H1 (cell line): ENCODE measurements around the gene MOG. TPM values are rescaled to one million over a fixed set of nuclear protein-coding genes. Genes with fewer than 3 reads are reported as not detected.

Experiments
- BCL11A ChIP-seq, 2 experiments: IDR thresholded peaks; one replicate each; pipeline ENCODE4 v1.6.1; 2011; ENCODE audit warnings: low read depth in 2 of 2, low read length in 2 of 2, mild to moderate bottlenecking in 2 of 2
- CTBP2 ChIP-seq: IDR thresholded peaks from 2 replicates; pipeline ENCODE4 v1.7.0; 2011; ENCODE audit warnings: borderline replicate concordance, mild to moderate bottlenecking, moderate library complexity, mixed read lengths, low read length; ENCODE audit not compliant: insufficient read depth, insufficient read length
- CTCF ChIP-seq, 3 experiments: IDR thresholded peaks; 1 replicate in 2 of 3; 2 replicates in 1 of 3; pipeline versions ENCODE4 v1.5.1 to v1.6.1; 2011; ENCODE audit warnings: low read length in 3 of 3, mild to moderate bottlenecking in 3 of 3, inconsistent platforms in 2 of 3, low read depth in 1 of 3, moderate library complexity in 1 of 3; ENCODE audit not compliant: insufficient read depth in 1 of 3; ENCODE audit errors: control extremely low read depth in 1 of 3
- NRF1 ChIP-seq: IDR thresholded peaks from 2 replicates; pipeline ENCODE4 v1.6.1; 2011; ENCODE audit warnings: mild to moderate bottlenecking, low read depth, low read length, improper control_type of control experiment
- PHF8 ChIP-seq: fragments of 200-600 bp; sonication (generic); conservative IDR thresholded peaks from 2 replicates; pipeline ENCODE4 v1.7.1; 2012; ENCODE audit warnings: low read depth, mild to moderate bottlenecking, inconsistent platforms, low read length, moderate library complexity
- RFX5 ChIP-seq: IDR thresholded peaks from 2 replicates; pipeline ENCODE4 v1.6.1; 2011; ENCODE audit warnings: low read depth, low read length, improper control_type of control experiment, borderline replicate concordance
- polyA plus RNA-seq, 7 experiments: library from polyadenylated mRNA; depleted of rRNA in 3 of 7; stranded (reverse) in 5 of 7; unstranded in 2 of 7; fragments of >200 nt in 5 of 7; fragments of 200-250 nt in 2 of 7; gene quantifications; 1 replicate in 5 of 7; 2 replicates in 1 of 7; 4 replicates in 1 of 7; pipeline versions ENCODE4 v1.2.1 to v1.2.3, GENCODE V29; 2011 to 2013; ENCODE audit warnings: missing spikeins in 2 of 7, mixed read lengths in 2 of 7
- total RNA-seq: library from RNA; stranded (reverse); fragmentation: NEBNext Ultra II Directional; extraction: Animal tissue kit (Norgen Biotek cat#: 25700); gene quantifications from 2 replicates; pipeline ENCODE4 v1.2.1, GENCODE V29; 2021

Gene MOG
- total and polyA plus RNA-seq, 2 of the 8 experiments (the other 6 are each of a cell fraction or from before 2014, with no cell fraction given), result 0.17 to 0.86 TPM

DNA sequence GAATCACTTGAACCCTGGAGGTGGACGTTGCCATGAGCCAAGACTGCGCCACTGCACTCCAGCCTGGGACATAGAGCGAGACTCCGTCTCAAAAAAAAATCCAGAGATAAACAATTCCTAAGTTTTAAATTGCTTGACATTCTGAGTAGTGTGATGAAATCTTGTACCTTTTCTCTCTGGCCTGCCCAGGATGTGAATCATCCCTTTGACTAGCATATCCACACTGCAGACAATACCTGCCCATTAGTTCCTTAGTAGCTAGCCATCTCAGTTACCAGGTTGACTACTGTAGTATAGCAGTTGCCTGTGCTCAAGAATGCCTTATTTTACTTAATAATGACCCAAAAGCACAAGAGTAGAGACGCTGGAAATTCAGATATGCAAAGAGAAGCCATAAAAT lies 21.2 kb downstream of the MOG start (continued):
- TF ChIP-seq CTCF (IDR thresholded peaks at IDR 0.05; ENCODE audit: control extremely low read depth in 1 of 3, insufficient read depth in 1 of 3, low read depth in 1 of 3, low read length in 3 of 3) (no peak), PHF8 (no peak), BCL11A (IDR thresholded peaks at IDR 0.05; ENCODE audit: low read depth in 2 of 2, low read length in 2 of 2) (no peak), NRF1 (no peak), RFX5 (no peak), CTBP2 (no peak)
